Ascending aorta (tissue), 2 donors: Measurements from ENCODE around the gene PGF. TPM values are rescaled to one million over a fixed set of nuclear protein-coding genes. Genes with fewer than 3 reads are reported as not detected.

Experiments used
- DNase-seq, 2 donors: peaks; one replicate each; pipeline ENCODE4 v3.0.0-alpha.2; 2019; ENCODE audit warnings: low spot score in 2 of 2
- H3K27ac ChIP-seq, 2 donors: fragments of 200-600 bp; sonication (generic); one replicate each; pipeline ENCODE4 v1.5.1; 2016 to 2017; ENCODE audit warnings: mild to moderate bottlenecking in 1 of 2
- H3K27me3 ChIP-seq: fragments of 200-600 bp; sonication (generic); one replicate; pipeline ENCODE4 v1.5.1; 2017
- H3K36me3 ChIP-seq, 2 donors: fragments of 200-600 bp; sonication (generic); one replicate each; pipeline ENCODE4 v1.5.1; 2016
- H3K4me1 ChIP-seq, 2 donors: fragments of 200-600 bp; sonication (generic); one replicate each; pipeline ENCODE4 v1.5.1; 2016 to 2017; ENCODE audit warnings: mild to moderate bottlenecking in 1 of 2
- H3K4me3 ChIP-seq, 2 donors: fragments of 200-600 bp; sonication (generic); one replicate each; pipeline ENCODE4 v1.5.1; 2016 to 2017; ENCODE audit warnings: mild to moderate bottlenecking in 1 of 2
- H3K9me3 ChIP-seq, 2 donors: fragments of 200-600 bp; sonication (generic); one replicate each; pipeline ENCODE4 v1.5.1; 2016
- intact Hi-C: fragments of 100-400 bp; cut with DNase I; formaldehyde crosslinking; loops from one replicate; pipeline ENCODE4 v1.15.1; 2023
- total RNA-seq: library from RNA; depleted of rRNA; stranded (reverse); fragments of >200 nt; gene quantifications from one replicate; pipeline ENCODE4 v1.1.0, GENCODE V29; 2016
- TF ChIP-seq, protein P1 (sequence below), 3 experiments: fragments of 200-600 bp in 2 of 3; fragments of 450-650 bp in 1 of 3; sonication (generic) in 2 of 3; IDR thresholded peaks; one replicate each; pipeline ENCODE4 v1.5.1; 2016 to 2019; ENCODE audit warnings: antibody characterized with exemption in 3 of 3, mild to moderate bottlenecking in 1 of 3, moderate library complexity in 1 of 3

The PGF gene
- total RNA-seq, 1 donor from 2014 or later: 41.1 TPM

DNA sequence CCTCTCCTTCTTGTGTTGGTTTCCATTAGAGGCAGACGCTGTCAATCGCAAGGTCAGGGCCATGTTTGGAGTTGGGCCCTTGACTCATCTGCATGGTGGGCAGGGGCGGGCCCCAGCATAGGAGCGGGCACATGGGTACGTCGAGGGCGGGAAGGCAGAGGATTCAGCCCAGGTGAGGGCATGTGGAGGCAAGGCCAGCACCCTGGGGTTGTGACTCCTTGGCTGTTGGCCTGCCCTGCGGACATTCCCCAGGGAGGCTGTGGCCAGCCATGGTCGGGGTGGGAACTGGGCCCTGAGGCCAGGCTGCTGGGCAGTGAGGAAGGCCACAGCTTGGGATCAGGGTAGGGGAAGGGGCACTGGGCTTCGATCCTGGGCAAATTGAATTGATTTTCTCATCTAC lies 42.6 kb downstream of the PGF start:
- TF ChIP-seq, protein P1, sequence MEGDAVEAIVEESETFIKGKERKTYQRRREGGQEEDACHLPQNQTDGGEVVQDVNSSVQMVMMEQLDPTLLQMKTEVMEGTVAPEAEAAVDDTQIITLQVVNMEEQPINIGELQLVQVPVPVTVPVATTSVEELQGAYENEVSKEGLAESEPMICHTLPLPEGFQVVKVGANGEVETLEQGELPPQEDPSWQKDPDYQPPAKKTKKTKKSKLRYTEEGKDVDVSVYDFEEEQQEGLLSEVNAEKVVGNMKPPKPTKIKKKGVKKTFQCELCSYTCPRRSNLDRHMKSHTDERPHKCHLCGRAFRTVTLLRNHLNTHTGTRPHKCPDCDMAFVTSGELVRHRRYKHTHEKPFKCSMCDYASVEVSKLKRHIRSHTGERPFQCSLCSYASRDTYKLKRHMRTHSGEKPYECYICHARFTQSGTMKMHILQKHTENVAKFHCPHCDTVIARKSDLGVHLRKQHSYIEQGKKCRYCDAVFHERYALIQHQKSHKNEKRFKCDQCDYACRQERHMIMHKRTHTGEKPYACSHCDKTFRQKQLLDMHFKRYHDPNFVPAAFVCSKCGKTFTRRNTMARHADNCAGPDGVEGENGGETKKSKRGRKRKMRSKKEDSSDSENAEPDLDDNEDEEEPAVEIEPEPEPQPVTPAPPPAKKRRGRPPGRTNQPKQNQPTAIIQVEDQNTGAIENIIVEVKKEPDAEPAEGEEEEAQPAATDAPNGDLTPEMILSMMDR (IDR thresholded peaks at IDR 0.05): no peak
- Histone ChIP-seq H3K27ac (no peak overlapping the region), H3K36me3 (no peaks in the 10 kb centered on the region), H3K4me1 (peaks cover 2 to 5% of the 10 kb centered on the region in 2 donors), H3K9me3 (no peaks in the 10 kb centered on the region), H3K27me3 (no peaks in the 10 kb centered on the region), H3K4me3 (no peak overlapping the region)
- DNase-seq: no peak
- intact Hi-C loops: loop anchor here (10.0 kb wide), 1 partner anchor 392 kb away; no protein-coding TSS in a partner anchor

DNA sequence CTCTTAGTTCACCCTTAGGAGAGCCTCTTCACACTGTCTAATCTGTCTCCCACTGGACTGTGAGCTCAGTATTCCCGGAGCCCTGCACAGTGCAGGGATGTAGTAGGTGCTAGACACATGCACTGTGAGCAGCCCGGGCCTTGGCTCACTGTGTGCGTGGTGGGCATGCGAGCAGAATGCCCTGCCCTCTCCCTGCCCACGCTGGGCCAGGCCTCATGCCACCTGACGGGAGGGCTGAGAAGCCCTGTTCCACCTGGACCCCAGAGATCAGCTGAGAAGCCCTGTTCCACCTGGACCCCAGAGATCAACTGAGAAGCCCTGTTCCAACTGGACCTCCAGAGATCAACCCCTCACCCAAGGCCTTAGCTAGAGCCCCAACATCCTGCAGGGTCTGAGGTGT lies 43.3 kb downstream of the PGF start:
- Histone ChIP-seq H3K4me3 (no peak overlapping the region), H3K27me3 (no peaks in the 10 kb centered on the region), H3K9me3 (no peaks in the 10 kb centered on the region), H3K27ac (no peak overlapping the region), H3K36me3 (no peaks in the 10 kb centered on the region), H3K4me1 (no peaks in the 10 kb centered on the region)
- peak in 1 of 2 donors; percentile 59 for DNase-seq
- intact Hi-C loops: loop anchor here (10.0 kb wide), 1 partner anchor 393 kb away; no protein-coding TSS in a partner anchor
- TF ChIP-seq, protein P1 (IDR thresholded peaks at IDR 0.05): no peak

DNA sequence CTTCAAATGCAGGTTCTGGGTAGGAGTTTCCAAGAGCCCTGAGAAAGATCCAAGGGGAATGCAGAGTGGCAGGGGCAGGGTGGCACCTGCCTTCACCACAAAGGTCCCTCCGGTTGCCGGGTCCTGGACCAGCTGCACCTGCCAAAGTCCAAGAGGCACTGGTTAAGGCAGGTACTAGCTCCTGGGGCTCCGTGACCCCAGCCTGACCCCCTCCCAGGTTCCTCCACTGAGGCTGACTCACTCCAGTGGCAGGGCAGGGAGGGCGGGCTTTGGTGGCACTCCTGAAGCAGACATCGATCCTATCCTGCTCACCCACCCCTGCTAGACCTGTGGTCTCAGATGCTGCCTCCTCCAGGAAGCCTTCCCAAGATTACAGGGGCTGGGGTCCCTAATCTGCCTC lies 43.7 kb downstream of the PGF start:
- Histone ChIP-seq H3K4me3 (no peak overlapping the region), H3K4me1 (no peaks in the 10 kb centered on the region), H3K27ac (no peak overlapping the region), H3K9me3 (no peaks in the 10 kb centered on the region), H3K27me3 (no peaks in the 10 kb centered on the region), H3K36me3 (no peaks in the 10 kb centered on the region)
- peak in 1 of 2 donors; percentile 63 for DNase-seq
- intact Hi-C loops: loop anchor here (10.0 kb wide), 1 partner anchor 393 kb away; no protein-coding TSS in a partner anchor
- TF ChIP-seq, protein P1 (IDR thresholded peaks at IDR 0.05): no peak

DNA sequence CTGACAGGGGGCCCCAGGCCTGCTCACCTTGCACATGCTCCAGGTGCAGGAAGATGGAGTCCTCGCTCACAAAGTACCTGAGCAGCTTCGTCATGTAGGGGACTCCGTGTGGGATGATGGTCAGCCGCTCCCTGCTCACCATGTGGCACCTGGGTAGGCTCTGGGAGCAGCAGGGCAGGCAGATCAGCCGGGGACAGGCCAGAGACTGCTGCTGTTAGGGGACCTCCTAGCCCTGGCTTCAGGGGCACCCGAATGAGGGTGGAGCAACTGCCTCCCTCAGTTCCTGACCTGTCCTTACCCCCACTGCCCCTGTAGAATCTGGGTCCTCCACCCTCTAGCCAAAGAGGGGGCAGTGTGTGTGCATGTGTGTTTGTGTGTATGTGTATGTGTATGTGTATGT lies 44.2 kb downstream of the PGF start:
- H3K27ac ChIP-seq: no peak overlapping the region
- no peaks in the 10 kb centered on the region for H3K36me3 ChIP-seq
- no peaks in the 10 kb centered on the region for H3K4me1 ChIP-seq
- no peaks in the 10 kb centered on the region for H3K9me3 ChIP-seq
- no peak overlapping the region for H3K4me3 ChIP-seq
- TF ChIP-seq, protein P1 (IDR thresholded peaks at IDR 0.05): no peak
- H3K27me3 ChIP-seq: no peaks in the 10 kb centered on the region
- peak in 1 of 2 donors; percentile 50 for DNase-seq
- intact Hi-C loops: loop anchor here (10.0 kb wide), 1 partner anchor 394 kb away; no protein-coding TSS in a partner anchor

DNA sequence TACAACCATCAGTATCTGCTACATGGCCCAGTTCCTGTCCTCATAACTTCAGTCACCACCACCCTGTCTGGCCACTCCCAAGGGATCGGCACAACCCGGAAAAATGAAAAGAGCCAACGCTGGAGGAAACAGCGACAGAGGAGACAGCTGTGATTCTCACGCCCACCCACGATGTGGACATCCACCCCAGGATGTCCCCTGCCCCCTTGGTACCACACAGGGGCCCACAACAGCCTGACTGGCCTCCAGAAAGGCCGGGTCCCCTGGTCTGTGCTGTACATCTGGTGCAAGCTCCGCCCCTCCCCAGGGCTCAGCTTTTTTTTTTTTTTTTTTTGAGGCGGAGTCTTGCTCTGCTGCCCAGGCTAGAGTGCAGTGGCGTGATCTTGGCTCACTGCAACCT lies 44.8 kb downstream of the PGF start:
- peak in 1 of 2 donors; percentile 48 for DNase-seq
- Histone ChIP-seq H3K9me3 (no peaks in the 10 kb centered on the region), H3K4me3 (no peak overlapping the region), H3K27me3 (no peaks in the 10 kb centered on the region), H3K27ac (no peak overlapping the region), H3K4me1 (no peaks in the 10 kb centered on the region), H3K36me3 (no peaks in the 10 kb centered on the region)
- intact Hi-C loops: loop anchor here (10.0 kb wide), 1 partner anchor 394 kb away; no protein-coding TSS in a partner anchor
- TF ChIP-seq, protein P1 (IDR thresholded peaks at IDR 0.05): no peak

DNA sequence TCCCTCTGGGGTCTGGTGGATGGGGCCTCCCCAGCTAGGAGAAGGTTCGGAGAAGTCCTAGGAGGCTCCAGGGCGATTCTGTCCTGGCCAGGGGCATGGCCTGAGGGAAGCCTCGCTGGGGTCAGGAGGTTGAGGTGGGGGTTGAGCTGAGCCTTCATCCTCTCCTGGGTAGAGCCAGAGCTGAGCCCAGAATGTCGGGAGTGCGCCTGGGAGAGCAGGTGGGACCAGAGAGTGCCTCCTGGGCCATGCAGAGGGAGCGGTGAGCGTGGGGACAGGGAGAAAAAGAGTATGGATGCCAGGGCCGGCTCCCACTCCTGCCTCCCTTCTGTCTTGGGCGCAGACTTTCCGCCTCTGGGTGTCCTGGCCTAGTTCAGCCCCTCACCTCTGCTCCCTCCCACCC lies 45.5 kb downstream of the PGF start:
- H3K27me3 ChIP-seq: no peaks in the 10 kb centered on the region
- no peaks in the 10 kb centered on the region for H3K4me1 ChIP-seq
- H3K4me3 ChIP-seq: no peak overlapping the region
- H3K9me3 ChIP-seq: no peaks in the 10 kb centered on the region
- H3K27ac ChIP-seq: no peak overlapping the region
- peak in 1 of 2 donors; percentile 58 for DNase-seq
- H3K36me3 ChIP-seq: no peaks in the 10 kb centered on the region
- TF ChIP-seq, protein P1 (IDR thresholded peaks at IDR 0.05): no peak
- intact Hi-C loops: loop anchor here (10.0 kb wide), 1 partner anchor 395 kb away; no protein-coding TSS in a partner anchor
